Stimulated activated naive CD8-positive, alpha-beta T cell treated with anti-CD3 and anti-CD28 coated beads, Interleukin-15, amount 100 ng/mL, for 72 hours (primary cell): ENCODE data around the gene ATP10B.
"Not testable (repeated sequence)": the region's sequence is repeated elsewhere in the genome, so short reads cannot be mapped to it uniquely, and the experiment has no call there.

Experiments used
- ATAC-seq: fragments of 150-1000 bp; cut with Tn5 transposase; 2 replicates; pipeline ENCODE4 v1.10.0; 2021; ENCODE audit warnings: mild to moderate bottlenecking, moderate library complexity
- DNase-seq, 2 donors: peaks; one replicate each; pipeline ENCODE4 v3.0.0; 2021 to 2022
- H3K27ac Mint-ChIP-seq, 2 donors: one replicate each; pipeline ENCODE4 v1.8.0; 2022; ENCODE audit warnings: mild to moderate bottlenecking in 2 of 2, mixed read lengths in 2 of 2, moderate library complexity in 2 of 2
- H3K27me3 Mint-ChIP-seq: one replicate; pipeline ENCODE4 v1.8.0; 2022; ENCODE audit warnings: mixed read lengths
- H3K4me1 Mint-ChIP-seq: one replicate; pipeline ENCODE4 v1.8.0; 2022; ENCODE audit warnings: mild to moderate bottlenecking, mixed read lengths
- H3K4me3 Mint-ChIP-seq, 2 donors: one replicate each; pipeline ENCODE4 v1.8.0; 2022; ENCODE audit warnings: mild to moderate bottlenecking in 2 of 2, mixed read lengths in 2 of 2, moderate library complexity in 1 of 2
- H3K9me3 Mint-ChIP-seq, 2 donors: one replicate each; pipeline ENCODE4 v1.8.0; 2022; ENCODE audit warnings: mixed read lengths in 2 of 2

Gene ATP10B

GRCh38 chr5:160852049-160852448 lies at the start of gene ATP10B:
Gene ATP10B (minus strand): TSS chr5:160852211. CDS start chr5:160688074, 164,137 bp downstream.
- Mint-ChIP-seq H3K4me3 (no peak within 1 kb of the TSS), H3K9me3 (peaks cover 0 to 9% of the 10 kb centered on the region in 2 donors), H3K27me3 (no peaks in the 10 kb centered on the region), H3K4me1 (no peaks in the 10 kb centered on the region), H3K27ac (no peak within 1 kb of the TSS)
- DNase-seq = no peak
- ATAC-seq = no peak

GRCh38 chr5:160901656-160902055 lies 49.6 kb upstream of the ATP10B start:
- DNase-seq (no peak), ATAC-seq (no peak)
- H3K27ac Mint-ChIP-seq = no peak overlapping the region

GRCh38 chr5:160899735-160900134 lies 47.7 kb upstream of the ATP10B start:
- Mint-ChIP-seq H3K4me3 (no peak overlapping the region), H3K4me1 (no peaks in the 10 kb centered on the region), H3K9me3 (peaks cover 0 to 28% of the 10 kb centered on the region in 2 donors), H3K27ac (no peak overlapping the region), H3K27me3 (no peaks in the 10 kb centered on the region)
- DNase-seq = no peak
- ATAC-seq = no peak

More at GRCh38 chr5:160901656-160902055, 49.6 kb upstream of the ATP10B start:
- Mint-ChIP-seq H3K4me1 (no peaks in the 10 kb centered on the region), H3K27me3 (no peaks in the 10 kb centered on the region), H3K4me3 (no peak overlapping the region), H3K9me3 (peaks cover 0 to 14% of the 10 kb centered on the region in 2 donors)

GRCh38 chr5:160893180-160893964 lies 41.4 kb upstream of the ATP10B start:
- not testable (repeated sequence) for H3K27me3 Mint-ChIP-seq, ATAC-seq, H3K4me1 Mint-ChIP-seq, DNase-seq, H3K27ac Mint-ChIP-seq, H3K4me3 Mint-ChIP-seq
- peaks cover 13 to 36% of the 10 kb centered on the region in 2 donors for H3K9me3 Mint-ChIP-seq

- Mint-ChIP-seq H3K4me3 (no peak overlapping the region), H3K4me1 (no peaks in the 10 kb centered on the region), H3K27me3 (no peaks in the 10 kb centered on the region), H3K9me3 (peaks cover 0 to 4% of the 10 kb centered on the region in 2 donors), H3K27ac (no peak overlapping the region)
- ATAC-seq (no peak), DNase-seq (no peak)
Measured at GRCh38 chr5:160887780-160888179, 35.8 kb upstream of the ATP10B start.

- not testable (repeated sequence) for ATAC-seq, H3K27ac Mint-ChIP-seq, H3K4me1 Mint-ChIP-seq, DNase-seq, H3K4me3 Mint-ChIP-seq
- H3K9me3 Mint-ChIP-seq = peaks cover 6 to 24% of the 10 kb centered on the region in 2 donors
- H3K27me3 Mint-ChIP-seq = peaks cover 12% of the 10 kb centered on the region
Measured at GRCh38 chr5:160873560-160874200, 21.7 kb upstream of the ATP10B start.

GRCh38 chr5:160869989-160870521 lies 18.0 kb upstream of the ATP10B start:
- DNase-seq (no peak), ATAC-seq (no peak)
- Mint-ChIP-seq H3K27ac (peak overlapping the region in 1 of 2 donors; percentile 81), H3K27me3 (peaks cover 12% of the 10 kb centered on the region), H3K9me3 (peaks cover 6 to 24% of the 10 kb centered on the region in 2 donors), H3K4me3 (no peak overlapping the region), H3K4me1 (no peaks in the 10 kb centered on the region)

GRCh38 chr5:160867976-160868375 lies 16.0 kb upstream of the ATP10B start:
- Mint-ChIP-seq H3K4me3 (no peak overlapping the region), H3K9me3 (peaks cover 13 to 31% of the 10 kb centered on the region in 2 donors), H3K27me3 (peaks cover 4% of the 10 kb centered on the region), H3K27ac (no peak overlapping the region), H3K4me1 (no peaks in the 10 kb centered on the region)
- no peak for DNase-seq
- ATAC-seq = no peak

- H3K9me3 Mint-ChIP-seq = peaks cover 0 to 7% of the 10 kb centered on the region in 2 donors
- H3K4me3 Mint-ChIP-seq = no peak overlapping the region
- ATAC-seq (no peak), DNase-seq (no peak)
- no peaks in the 10 kb centered on the region for H3K27me3 Mint-ChIP-seq
- H3K4me1 Mint-ChIP-seq = no peaks in the 10 kb centered on the region
- no peak overlapping the region for H3K27ac Mint-ChIP-seq
Measured at GRCh38 chr5:160851451-160851850, 560 bp downstream of the ATP10B start.

- no peaks in the 10 kb centered on the region for H3K27me3 Mint-ChIP-seq
- H3K4me3 Mint-ChIP-seq = no peak overlapping the region
- H3K4me1 Mint-ChIP-seq = no peaks in the 10 kb centered on the region
- no peak overlapping the region for H3K27ac Mint-ChIP-seq
- peaks cover 0 to 5% of the 10 kb centered on the region in 2 donors for H3K9me3 Mint-ChIP-seq
- no peak for DNase-seq
- no peak for ATAC-seq
Measured at GRCh38 chr5:160850421-160850820, 1.6 kb downstream of the ATP10B start.

- H3K27me3 Mint-ChIP-seq = no peaks in the 10 kb centered on the region
- ATAC-seq (no peak), DNase-seq (no peak)
- H3K4me3 Mint-ChIP-seq = no peak overlapping the region
- no peaks in the 10 kb centered on the region for H3K9me3 Mint-ChIP-seq
- no peak overlapping the region for H3K27ac Mint-ChIP-seq
- H3K4me1 Mint-ChIP-seq = no peaks in the 10 kb centered on the region
Measured at GRCh38 chr5:160847526-160848085, 4.4 kb downstream of the ATP10B start.

GRCh38 chr5:160846642-160847041 lies 5.4 kb downstream of the ATP10B start:
- H3K9me3 Mint-ChIP-seq = no peaks in the 10 kb centered on the region
- DNase-seq (no peak), ATAC-seq (no peak)
- H3K27ac Mint-ChIP-seq = no peak overlapping the region
- no peaks in the 10 kb centered on the region for H3K4me1 Mint-ChIP-seq
- no peak overlapping the region for H3K4me3 Mint-ChIP-seq
- no peaks in the 10 kb centered on the region for H3K27me3 Mint-ChIP-seq

GRCh38 chr5:160844177-160844576 lies 7.8 kb downstream of the ATP10B start:
- Mint-ChIP-seq H3K27me3 (no peaks in the 10 kb centered on the region), H3K9me3 (no peaks in the 10 kb centered on the region)
- ATAC-seq = no peak

GRCh38 chr5:160843240-160843639 lies 8.8 kb downstream of the ATP10B start:
- Mint-ChIP-seq H3K27ac (no peak overlapping the region), H3K9me3 (no peaks in the 10 kb centered on the region), H3K4me1 (no peaks in the 10 kb centered on the region), H3K27me3 (no peaks in the 10 kb centered on the region), H3K4me3 (no peak overlapping the region)
- ATAC-seq (no peak), DNase-seq (no peak)

More at GRCh38 chr5:160844177-160844576, 7.8 kb downstream of the ATP10B start:
- no peak overlapping the region for H3K4me3 Mint-ChIP-seq
- H3K27ac Mint-ChIP-seq = no peak overlapping the region
- H3K4me1 Mint-ChIP-seq = no peaks in the 10 kb centered on the region
- DNase-seq = no peak

GRCh38 chr5:160837749-160838593 lies 14.0 kb downstream of the ATP10B start:
- Mint-ChIP-seq H3K9me3 (peaks cover 4 to 13% of the 10 kb centered on the region in 2 donors), H3K4me1 (no peaks in the 10 kb centered on the region)
- ATAC-seq = no peak

More at GRCh38 chr5:160837749-160838593, 14.0 kb downstream of the ATP10B start:
- Mint-ChIP-seq H3K27ac (no peak overlapping the region), H3K4me3 (no peak overlapping the region), H3K27me3 (no peaks in the 10 kb centered on the region)
- no peak for DNase-seq
